DLD1 (cell line): ENCODE measurements around the gene USF1.

Experiments used
- in situ Hi-C: cut with HindIII; loops from 2 replicates; pipeline ENCODE4 v1.10.0; 2017; ENCODE audit warnings: low sequenced_read_pairs

The USF1 gene, protein sequence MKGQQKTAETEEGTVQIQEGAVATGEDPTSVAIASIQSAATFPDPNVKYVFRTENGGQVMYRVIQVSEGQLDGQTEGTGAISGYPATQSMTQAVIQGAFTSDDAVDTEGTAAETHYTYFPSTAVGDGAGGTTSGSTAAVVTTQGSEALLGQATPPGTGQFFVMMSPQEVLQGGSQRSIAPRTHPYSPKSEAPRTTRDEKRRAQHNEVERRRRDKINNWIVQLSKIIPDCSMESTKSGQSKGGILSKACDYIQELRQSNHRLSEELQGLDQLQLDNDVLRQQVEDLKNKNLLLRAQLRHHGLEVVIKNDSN

DNA sequence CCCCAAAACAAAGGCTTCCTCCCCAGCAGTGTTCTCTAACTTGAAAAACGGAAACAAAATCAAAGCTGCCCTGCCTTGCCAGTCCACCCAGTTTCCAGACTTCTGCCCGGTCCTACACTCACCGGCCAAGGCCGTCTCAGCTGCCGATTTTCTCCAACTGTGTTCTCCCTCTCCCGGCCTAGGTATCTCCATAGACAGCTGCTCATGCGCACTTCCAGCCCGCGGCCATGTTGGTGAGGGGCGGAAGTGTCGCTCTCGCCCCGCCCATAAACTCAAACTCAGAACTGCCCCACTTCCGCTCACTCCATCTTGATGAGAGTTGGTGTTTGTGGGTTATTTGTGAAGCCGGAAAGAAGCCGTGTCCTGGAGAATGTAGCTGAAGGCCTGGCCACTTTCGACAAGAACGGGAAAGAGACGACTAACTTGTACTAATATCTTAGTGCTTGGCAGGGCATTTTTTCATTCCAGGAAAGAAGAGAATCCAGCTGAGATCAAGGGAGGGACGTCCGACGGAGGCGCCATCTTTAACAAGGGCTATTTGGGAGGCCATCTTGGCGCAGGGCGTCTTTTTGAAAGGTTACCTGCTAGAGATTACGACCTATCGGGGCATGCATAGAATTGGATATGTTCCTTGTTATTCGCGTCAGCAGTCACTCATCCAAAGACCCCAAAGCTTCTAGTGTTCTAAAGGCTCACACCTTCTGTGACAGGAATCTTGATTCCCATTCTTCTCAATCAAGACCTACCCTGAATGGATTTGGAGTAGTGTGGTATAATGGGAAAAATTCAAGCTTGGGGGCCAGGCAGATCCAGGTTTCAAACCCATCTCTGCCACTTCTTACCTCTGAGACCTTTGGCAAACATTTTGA, at the start of gene USF1:
TSS of gene USF1 (minus strand) at position 242 of the 869 bp plus-strand sequence. CDS start 2,702 bp downstream, outside the sequence.
- in situ Hi-C loops: no loop called here

GRCh38 chr1:161095230-161095629, 49.5 kb upstream of the USF1 start:
- in situ Hi-C loops: no loop called here

DNA sequence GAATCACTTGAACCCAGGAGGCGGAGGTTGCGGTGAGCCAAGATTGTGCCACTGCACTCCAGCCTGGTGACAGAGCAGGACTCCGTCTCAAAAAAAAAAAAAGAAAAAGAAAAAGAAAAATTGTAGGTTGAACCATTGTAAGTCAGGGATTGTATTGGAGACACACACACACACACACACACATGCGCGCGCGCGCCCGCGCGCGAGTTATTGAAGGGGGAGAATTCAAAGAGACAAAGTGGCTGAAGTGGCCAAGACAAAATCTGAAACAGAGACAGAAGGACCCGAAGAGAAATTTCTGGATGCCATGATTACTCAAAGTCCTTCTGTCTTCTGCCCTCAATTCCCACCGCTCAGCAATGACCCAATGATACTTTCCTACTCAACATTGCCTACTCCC, 48.7 kb upstream of the USF1 start:
- in situ Hi-C loops: no loop called here

DNA sequence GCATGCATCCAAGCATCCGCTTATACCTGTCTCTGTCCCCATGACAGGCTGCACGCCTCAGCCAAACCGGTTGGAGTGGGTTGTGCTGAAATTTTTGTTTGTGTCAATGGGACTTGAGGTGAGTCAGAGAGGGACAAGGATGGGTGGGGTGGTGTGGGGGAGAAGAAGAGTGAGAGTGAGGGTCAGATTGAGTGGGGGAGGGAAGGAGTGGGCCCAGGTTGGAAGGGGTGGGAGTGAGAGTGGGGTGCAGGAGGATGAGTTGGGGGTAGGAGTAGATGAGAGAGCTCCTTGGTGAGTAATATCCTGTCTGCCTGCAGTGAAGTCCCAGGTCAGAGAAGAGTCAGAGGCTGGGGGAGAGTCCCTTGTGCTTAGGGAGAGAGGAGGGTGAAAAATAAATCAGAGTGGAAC, 46.8 kb upstream of the USF1 start:
- in situ Hi-C loops: no loop called here

- in situ Hi-C loops: no loop called here
These were observed 46.2 kb upstream of the USF1 start for GRCh38 chr1:161091796-161092507.

DNA sequence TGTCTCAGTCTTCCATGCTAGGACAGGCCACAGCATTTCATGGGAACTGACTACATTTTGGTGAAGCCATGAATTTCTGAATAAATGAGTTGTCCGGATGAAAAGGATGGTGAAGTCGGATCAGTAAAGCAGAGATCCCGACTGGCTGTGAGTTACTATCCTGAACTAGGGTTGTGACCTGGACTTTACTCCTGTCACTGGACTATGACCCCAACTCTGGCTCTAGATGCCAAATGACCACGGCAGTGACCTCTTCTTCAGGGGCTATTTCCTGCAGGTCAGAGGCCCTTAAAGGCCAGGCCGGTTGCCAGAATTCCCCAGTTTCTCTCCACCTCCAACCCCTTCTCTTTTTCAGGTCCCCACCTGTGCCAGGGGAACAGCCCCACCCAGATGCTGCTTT, 45.3 kb upstream of the USF1 start:
- in situ Hi-C loops: no loop called here

GRCh38 chr1:161090617-161091016, 44.8 kb upstream of the USF1 start:
- in situ Hi-C loops: no loop called here

DNA sequence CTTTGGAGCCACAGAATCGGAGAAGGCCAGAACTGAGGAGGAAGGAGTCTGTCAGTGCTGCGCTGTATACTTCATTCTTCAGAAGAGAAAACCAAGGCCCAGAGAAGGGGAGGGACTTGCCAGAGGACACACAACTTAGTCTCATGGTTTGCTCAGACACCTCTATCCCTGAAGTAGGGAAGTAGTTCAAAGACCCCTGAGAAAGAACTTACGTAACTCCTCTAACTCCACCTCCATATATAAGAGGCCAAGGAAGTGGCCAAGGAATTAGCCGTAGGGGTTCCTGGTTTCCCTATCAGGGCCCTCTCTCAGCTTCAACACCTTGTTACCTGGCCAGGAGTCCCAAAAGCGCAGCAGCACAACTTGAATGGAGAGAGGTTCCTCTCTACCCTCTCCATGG, 44.2 kb upstream of the USF1 start:
- in situ Hi-C loops: no loop called here

DNA sequence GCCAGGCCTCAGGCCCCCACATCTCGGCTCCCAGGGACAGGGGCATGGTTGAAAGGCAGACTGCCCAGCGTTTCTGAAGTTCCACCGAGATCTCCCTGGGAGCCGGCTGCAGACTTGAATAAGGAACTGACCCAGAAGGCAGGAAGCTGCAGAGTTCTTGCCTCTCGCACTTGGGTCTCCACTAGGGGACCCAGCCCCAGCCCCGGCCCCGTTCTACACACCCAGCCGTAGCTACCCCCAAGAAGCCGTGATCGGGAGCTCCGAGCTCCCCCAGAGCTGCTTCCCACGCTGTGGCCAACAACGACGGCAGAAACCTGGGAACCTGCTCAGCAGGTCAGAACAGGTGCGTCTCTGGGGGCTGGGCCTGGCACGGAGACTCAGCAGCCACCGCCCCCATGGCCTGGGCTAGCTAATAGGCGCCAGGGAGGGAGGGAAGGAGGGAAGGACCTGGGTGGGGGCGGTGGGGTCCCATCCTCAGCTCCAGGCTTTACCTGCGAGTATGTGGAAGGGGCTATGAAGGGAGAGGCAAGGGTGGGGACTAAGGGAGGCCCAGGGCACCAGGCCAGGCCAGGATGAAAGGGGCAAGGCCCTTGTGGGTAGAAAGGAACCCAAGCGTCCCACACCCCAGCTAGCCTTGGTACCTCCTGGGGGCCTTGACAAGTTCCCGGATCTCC, 43.6 kb upstream of the USF1 start, which contains the start of gene NECTIN4:
TSS of gene NECTIN4 (minus strand) at position 308 of the 674 bp plus-strand sequence. CDS start at position 46, 262 bp downstream.
- in situ Hi-C loops: no loop called here

GRCh38 chr1:161088587-161089110, 42.9 kb upstream of the USF1 start:
- in situ Hi-C loops: no loop called here

- in situ Hi-C loops: no loop called here
These were observed 40.7 kb upstream of the USF1 start for GRCh38 chr1:161086457-161086856.

- in situ Hi-C loops: no loop called here
These were observed 39.4 kb upstream of the USF1 start for GRCh38 chr1:161085165-161085564.

DNA sequence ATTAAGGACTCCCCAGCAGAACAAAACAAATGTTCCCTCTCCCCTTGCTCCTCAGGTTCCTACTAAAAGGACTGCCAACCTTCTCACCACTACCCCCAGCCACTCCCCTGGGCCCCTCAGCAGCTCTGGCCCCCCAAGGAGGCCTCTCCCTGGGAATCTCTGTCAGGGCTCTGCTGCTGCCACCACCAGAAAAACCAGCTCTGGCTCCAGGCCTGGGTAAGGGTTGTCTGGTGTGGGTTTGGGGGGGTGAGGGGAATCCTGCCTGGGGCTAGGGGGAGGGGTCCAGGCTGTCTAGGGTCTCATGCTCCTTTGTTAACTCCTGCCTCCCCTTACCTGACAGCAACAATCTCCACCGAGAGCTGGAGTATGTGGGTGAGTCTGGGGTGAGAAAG, 38.8 kb upstream of the USF1 start:
- in situ Hi-C loops: no loop called here

- in situ Hi-C loops: no loop called here
These were observed 38.2 kb upstream of the USF1 start for GRCh38 chr1:161083748-161084596.

DNA sequence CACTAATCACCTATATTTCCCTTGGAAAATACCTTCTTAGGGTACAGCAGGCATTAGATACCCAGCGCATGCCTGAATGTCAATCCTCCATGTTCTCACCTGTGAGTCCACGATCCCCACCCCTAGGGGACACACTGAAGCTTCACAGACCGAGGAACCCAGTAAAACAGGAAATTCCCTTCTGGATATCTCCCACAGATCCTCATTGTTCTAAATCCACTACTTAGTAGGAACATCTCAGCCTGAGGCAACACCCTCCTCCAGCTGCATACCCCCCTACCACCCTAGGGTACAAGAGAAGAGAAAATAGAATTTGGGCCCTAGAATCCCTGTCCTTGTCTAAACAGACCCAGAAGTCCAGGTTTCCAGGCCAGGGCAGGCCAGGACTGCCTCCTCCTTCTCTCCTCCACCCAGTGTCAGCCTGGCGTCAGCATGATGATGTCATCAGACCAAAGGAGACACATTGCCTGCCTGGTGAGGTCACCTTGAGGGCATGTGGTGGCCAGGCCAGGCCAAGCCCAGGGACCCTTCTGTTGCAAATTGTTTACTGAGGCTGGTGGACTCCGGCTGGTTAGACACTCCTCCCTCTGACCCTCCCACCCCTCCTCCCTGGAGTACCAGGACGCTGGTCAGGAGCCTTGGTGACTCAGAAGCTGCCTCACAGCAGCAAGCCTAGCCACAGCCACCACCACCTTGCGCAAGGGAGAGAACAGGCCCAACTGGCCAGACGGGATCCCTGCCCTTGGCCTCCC, 37.4 kb upstream of the USF1 start:
- in situ Hi-C loops: no loop called here

GRCh38 chr1:161082483-161082882, 36.7 kb upstream of the USF1 start:
- in situ Hi-C loops: no loop called here

GRCh38 chr1:161081519-161081918, 35.7 kb upstream of the USF1 start:
- in situ Hi-C loops: no loop called here

DNA sequence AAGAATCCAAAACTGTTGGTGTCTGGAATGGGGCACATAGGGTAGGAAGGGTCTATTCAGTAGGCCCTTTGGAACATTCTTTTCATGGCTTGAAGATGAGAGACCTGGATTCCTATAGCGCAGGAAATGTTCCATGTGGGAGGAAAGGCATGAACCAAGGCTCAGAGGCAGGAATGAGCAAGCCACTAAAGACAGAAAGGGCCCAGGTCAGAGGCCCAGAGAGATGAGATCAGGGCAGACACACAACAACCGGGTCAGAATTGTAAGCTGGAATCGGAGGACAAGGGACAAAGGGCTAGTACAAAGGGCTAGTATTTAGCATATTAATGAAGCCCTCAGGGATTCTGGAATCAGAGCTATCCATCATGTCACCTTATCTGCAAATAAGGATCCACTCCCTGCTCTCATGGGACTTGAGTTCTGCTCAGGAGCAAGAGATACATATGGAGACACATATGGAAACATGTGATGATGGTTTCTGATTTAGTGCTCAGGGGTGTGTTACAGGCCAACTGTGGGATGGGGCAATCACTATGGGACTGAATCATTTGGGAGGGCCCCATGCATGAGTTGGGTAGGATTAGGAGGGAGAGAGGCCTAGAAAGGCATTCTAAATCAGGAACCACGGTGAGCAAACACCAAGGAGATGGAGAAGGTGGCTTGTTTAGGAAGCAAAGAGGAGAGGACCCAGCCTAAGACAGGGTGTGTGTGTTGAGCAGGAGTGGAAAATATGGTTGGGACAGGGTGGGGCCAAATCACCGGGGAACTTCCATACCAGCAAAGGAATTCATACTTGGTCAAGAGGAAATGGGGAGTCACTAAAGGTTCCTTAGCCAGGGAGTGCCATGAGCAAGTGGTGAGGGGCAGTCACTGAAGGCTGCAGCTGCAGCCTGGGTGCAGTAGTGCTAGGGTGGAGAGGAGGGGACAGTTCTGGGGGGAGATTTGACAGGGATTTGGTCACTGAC, 34.9 kb upstream of the USF1 start:
- in situ Hi-C loops: no loop called here
